ENCODE results near the gene MORN3.

Gene MORN3

GRCh38 chr12:121600702-121601336 lies 68.6 kb downstream of the MORN3 start:
- no peak overlapping the region for H3K4me3 Mint-ChIP-seq

More at GRCh38 chr12:121600702-121601336, 68.6 kb downstream of the MORN3 start:
- H3K27me3 Mint-ChIP-seq: no peaks in the 10 kb centered on the region
- DNase-seq (ENCODE audit: low spot score in 2 of 2): no peak
- H3K36me3 Mint-ChIP-seq (ENCODE audit: insufficient read depth): no peaks in the 10 kb centered on the region
- peaks cover 2% of the 10 kb centered on the region for H3K4me1 Mint-ChIP-seq
- no peak for ATAC-seq (replicated peaks; ENCODE audit: extremely low read depth, poor library complexity, severe bottlenecking)
- H3K9me3 Mint-ChIP-seq: no peaks in the 10 kb centered on the region
- no peak overlapping the region for H3K27ac Mint-ChIP-seq (ENCODE audit: low read depth)
